PFSK-1 (cell line): ENCODE results near the gene FKBP2.

ENCODE experiments used
- POLR2AphosphoS5 ChIP-seq: IDR thresholded peaks from 2 replicates; pipeline ENCODE4 v1.6.1; 2012; ENCODE audit warnings: low read depth, mild to moderate bottlenecking, control low read depth, low read length, moderate library complexity
- SIN3A ChIP-seq: IDR thresholded peaks from 2 replicates; pipeline ENCODE4 v1.6.1; 2012; ENCODE audit warnings: mild to moderate bottlenecking, low read length, moderate library complexity, borderline replicate concordance; ENCODE audit not compliant: insufficient read depth
- TAF1 ChIP-seq: IDR thresholded peaks from 2 replicates; pipeline ENCODE4 v1.6.1; 2012; ENCODE audit warnings: low read length, control low read depth, borderline replicate concordance; ENCODE audit not compliant: insufficient read depth

- TF ChIP-seq TAF1 (no peak), SIN3A (no peak), POLR2AphosphoS5 (no peak)
Measured at GRCh38 chr11:64208796-64209562, 31.9 kb upstream of the FKBP2 start.
